ENCODE results near the gene FAM229A. TPM values are rescaled to one million over a fixed set of nuclear protein-coding genes. Genes with fewer than 3 reads are reported as not detected.
"Not testable (repeated sequence)": the region's sequence is repeated elsewhere in the genome, so short reads cannot be mapped to it uniquely, and the experiment has no call there.

Gene FAM229A
- total RNA-seq, 8 experiments from 2014 or later, result 1.1 to 6.7 (median 4.3) TPM

DNA sequence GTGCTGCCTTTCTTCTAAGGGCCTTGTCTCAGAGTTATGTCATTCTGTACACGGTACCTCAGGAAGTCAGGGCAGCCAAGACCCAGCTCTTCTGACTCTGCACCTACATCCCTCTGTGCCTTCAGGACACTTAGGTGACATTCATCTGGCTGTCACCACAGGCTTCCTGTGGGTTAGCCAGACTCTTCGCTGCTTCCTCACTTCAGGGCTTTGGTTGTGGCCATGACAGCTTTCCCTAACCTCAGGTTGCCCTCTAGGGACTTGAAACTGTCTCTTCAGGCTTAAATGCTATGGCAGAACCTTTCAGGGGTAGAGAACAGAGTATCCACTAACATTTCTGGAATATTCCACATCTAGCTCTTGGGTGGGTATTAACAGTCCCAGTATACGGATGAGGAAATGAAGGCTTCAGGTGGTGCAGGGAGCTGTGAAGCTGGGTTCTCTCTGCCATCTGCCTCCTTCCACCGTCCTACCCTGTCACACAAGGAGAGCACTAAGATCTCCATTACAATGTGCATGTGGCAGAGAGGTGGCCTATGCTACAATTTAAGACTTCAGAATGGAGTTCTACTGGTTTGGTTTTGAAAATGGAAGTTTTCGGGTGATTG is 10.0 kb upstream of the FAM229A start:
- H3K4me1 ChIP-seq (replicated peaks in 1 of 2), result no peaks in the 10 kb centered on the region
- 83 to 100% (median 94%) methylated on average over 1 to 5 of the region's 5 CpGs for WGBS, 10 experiments
- in situ Hi-C loops (cut with MboI; ENCODE audit: low pct_unique_long_range_greater_than_20kb in 2 of 9, low sequenced_read_pairs in 9 of 9, unreplicated experiment in 9 of 9), result no loop called here
- no peak overlapping the region for H3K27ac ChIP-seq
- no peak overlapping the region for H3K4me3 ChIP-seq
- peak in 4 of 8 experiments; percentile 8 to 19 (median 12) for ATAC-seq (replicated peaks in 6 of 8)

DNA sequence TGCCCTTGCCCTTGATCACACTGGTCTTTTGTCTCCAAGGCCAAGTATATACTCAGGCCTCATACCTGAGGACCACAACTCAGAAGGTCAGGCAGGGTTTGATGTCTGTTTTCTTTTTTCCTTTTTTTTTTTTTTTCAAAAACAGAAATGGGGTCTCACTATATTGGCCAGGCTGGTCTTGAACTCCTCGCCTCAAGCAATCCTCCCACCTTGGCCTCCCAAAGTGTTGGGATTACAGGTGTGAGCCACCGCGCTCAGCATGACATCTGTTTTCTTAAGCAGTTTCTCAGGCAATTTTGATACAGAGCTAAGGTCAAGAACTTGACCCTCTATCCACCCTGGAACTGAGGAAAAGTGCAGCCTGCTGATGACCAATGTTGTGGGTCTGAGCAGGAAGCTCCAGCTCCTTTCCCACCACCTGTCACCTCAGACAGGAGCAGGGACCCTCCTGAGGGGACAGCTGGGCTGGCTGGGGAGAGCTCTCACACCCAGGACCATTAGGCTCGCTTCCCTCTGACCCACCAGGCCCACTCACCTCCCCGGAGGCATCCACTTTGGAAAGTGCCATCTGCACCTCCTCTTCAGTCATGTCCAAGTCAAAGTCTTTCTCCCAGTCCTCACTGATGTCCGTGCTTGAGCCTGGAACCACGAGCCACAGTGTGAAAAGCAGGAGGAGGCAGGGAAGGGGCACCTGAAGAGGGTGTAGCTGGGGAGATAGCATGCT is 5.8 kb upstream of the FAM229A start:
- no peak for ATAC-seq (replicated peaks in 6 of 8)
- H3K4me3 ChIP-seq, result no peak overlapping the region
- in situ Hi-C loops (cut with MboI; ENCODE audit: low pct_unique_long_range_greater_than_20kb in 2 of 9, low sequenced_read_pairs in 9 of 9, unreplicated experiment in 9 of 9), result no loop called here
- WGBS, 10 experiments, result 70 to 100% (median 94%) methylated on average over 1 to 7 of the region's 7 CpGs; no CpG with 5 or more reads in 2 of the 10 experiments
- no peaks in the 10 kb centered on the region for H3K4me1 ChIP-seq (replicated peaks in 1 of 2)
- no peak overlapping the region for H3K27ac ChIP-seq

DNA sequence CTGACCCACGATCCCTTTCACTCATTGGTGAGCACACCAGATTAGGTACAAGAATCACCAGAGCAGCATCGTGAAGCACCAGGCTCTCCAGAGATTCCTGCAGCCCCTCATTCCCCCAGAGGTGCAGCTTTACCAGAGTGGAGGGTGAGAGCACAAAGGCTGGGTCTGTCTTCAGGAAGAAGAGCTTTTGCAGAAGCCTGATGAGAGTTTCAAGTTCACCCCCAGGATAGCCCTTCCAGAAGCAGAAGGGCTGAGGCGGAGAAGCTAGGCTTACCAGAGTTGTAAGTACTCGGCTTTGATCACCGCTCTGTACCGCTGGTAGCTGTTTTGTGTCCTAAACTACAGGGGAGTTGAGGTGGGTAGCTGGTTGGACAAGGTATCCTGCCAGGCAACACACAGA is 3.2 kb upstream of the FAM229A start:
- no peak overlapping the region for H3K4me3 ChIP-seq
- H3K4me1 ChIP-seq (replicated peaks in 1 of 2), result peaks cover 16 to 18% of the 10 kb centered on the region in 2 donors
- WGBS, 10 experiments, result 85 to 100% (median 98%) methylated on average over 1 to 6 of the region's 6 CpGs; no CpG with 5 or more reads in 3 of the 10 experiments
- in situ Hi-C loops (cut with MboI; ENCODE audit: low pct_unique_long_range_greater_than_20kb in 2 of 9, low sequenced_read_pairs in 9 of 9, unreplicated experiment in 9 of 9), result no loop called here
- no peak for ATAC-seq (replicated peaks in 6 of 8)
- no peak overlapping the region for H3K27ac ChIP-seq

DNA sequence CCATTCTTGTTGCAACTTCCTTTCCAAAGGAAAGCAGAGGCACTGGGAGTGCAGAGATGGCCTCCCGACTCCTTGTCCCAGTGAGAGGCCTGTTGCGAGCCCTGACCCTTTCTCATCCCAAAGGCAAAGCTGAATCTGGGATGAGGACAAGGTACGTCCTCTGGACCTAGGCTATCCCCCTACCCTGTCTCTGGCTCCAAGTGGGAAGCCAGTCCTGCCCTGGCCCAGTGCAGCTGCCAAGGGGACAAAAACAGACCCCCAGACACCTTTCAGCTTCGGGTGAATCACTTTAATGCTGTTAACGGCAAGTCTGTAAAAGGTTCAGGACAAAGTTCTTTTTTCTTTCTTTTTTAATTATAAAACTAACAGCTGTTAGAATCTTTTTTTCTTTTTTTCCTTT is 2.6 kb upstream of the FAM229A start:
- in situ Hi-C loops (cut with MboI; ENCODE audit: low pct_unique_long_range_greater_than_20kb in 2 of 9, low sequenced_read_pairs in 9 of 9, unreplicated experiment in 9 of 9), result no loop called here
- WGBS, 10 experiments, result 71 to 94% (median 89%) methylated on average over 2 to 5 of the region's 5 CpGs; no CpG with 5 or more reads in 1 of the 10 experiments
- ATAC-seq (replicated peaks in 6 of 8), result no peak
- H3K4me1 ChIP-seq (replicated peaks in 1 of 2), result peaks cover 16 to 18% of the 10 kb centered on the region in 2 donors
- H3K27ac ChIP-seq, result no peak overlapping the region
- no peak overlapping the region for H3K4me3 ChIP-seq

DNA sequence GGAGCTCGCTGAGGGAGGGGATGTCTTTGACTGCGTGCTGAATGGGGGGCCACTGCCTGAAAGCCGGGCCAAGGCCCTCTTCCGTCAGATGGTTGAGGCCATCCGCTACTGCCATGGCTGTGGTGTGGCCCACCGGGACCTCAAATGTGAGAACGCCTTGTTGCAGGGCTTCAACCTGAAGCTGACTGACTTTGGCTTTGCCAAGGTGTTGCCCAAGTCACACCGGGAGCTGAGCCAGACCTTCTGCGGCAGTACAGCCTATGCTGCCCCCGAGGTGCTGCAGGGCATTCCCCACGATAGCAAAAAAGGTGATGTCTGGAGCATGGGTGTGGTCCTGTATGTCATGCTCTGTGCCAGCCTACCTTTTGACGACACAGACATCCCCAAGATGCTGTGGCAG is 1.4 kb upstream of the FAM229A start:
- Histone ChIP-seq H3K4me1 (replicated peaks in 1 of 2) (peaks cover 16 to 18% of the 10 kb centered on the region in 2 donors), H3K27ac (no peak overlapping the region), H3K4me3 (no peak overlapping the region)
- WGBS, 10 experiments, result 96 to 100% (median 100%) methylated on average over 2 to 11 of the region's 12 CpGs; no CpG with 5 or more reads in 5 of the 10 experiments
- no peak for ATAC-seq (replicated peaks in 6 of 8)
- in situ Hi-C loops (cut with MboI; ENCODE audit: low pct_unique_long_range_greater_than_20kb in 2 of 9, low sequenced_read_pairs in 9 of 9, unreplicated experiment in 9 of 9), result no loop called here

DNA sequence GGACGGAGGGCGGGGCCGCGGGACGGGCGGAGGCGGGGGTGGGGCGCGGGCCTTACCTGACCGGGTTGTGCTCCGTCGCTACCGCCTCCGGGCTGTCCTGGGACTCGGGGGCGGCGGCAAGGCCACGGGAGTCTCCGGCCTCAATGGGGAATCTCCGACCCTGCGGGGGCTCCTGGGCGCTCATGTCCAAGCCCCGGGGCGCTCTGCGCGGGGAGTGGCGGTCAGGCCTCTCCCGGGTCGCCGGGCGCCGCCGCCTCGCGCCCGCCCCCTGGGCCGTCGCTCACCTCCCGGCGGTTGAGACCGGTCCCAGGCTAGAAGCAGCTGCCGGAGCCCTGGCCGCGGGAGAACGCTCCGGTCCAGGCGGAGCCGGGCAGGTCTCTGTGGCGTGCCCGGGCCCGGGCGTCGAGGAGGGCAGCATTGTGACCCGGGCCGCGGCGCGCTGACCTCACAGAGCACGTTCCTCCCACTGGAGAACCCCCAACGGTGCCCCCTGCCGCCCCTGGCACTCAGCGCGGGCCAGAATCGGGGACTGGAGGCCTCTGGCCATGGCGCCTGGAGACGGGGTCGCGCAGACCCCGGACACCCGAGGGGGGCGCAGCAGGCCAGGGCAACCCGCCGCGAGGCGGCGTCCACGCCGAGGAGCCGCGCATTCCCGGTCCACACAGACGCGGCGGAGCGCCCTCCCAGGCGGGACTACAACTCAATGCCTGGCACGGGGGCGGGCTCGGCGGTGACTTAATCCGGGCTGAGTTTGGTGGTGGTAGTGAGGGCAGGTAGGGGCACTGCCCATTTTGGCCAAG is 411 bp downstream of the FAM229A start:
- WGBS, 10 experiments, result 0 to 25% (median 11%) methylated on average over 3 to 17 of the region's 91 CpGs; no CpG with 5 or more reads in 6 of the 10 experiments
- ATAC-seq (replicated peaks in 6 of 8), result peak; percentile 57 to 78 (median 73)
- peaks cover 28 to 29% of the 10 kb centered on the region in 2 donors for H3K4me1 ChIP-seq (replicated peaks in 1 of 2)
- peak overlapping the region; percentile 7 to 31 (median 25) for H3K4me3 ChIP-seq
- in situ Hi-C loops (cut with MboI; ENCODE audit: low pct_unique_long_range_greater_than_20kb in 2 of 9, low sequenced_read_pairs in 9 of 9, unreplicated experiment in 9 of 9), result no loop called here
- peak overlapping the region; percentile 8 to 62 for H3K27ac ChIP-seq

DNA sequence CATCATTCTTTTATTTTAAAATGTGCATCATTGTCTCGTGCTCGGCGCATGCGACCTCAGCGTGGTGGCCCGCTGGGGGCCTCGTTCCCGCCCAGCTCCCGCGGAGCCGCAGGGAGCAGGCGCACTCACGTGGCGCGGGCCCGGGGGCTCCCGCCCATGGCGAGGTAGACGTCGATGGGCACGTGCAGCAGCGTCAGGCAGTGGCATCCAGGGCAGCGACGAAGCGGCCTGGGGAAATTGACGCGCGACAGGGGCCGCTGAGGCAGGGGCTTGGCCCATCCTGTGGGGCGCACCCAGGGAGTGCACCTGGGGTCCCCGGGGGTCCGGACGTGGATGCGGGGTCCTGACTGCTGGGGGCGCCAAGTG is 994 bp downstream of the FAM229A start:
- Histone ChIP-seq H3K4me3 (peak overlapping the region in 2 of 5 donors; percentile 25 to 31), H3K27ac (no peak overlapping the region), H3K4me1 (replicated peaks in 1 of 2) (peaks cover 28 to 30% of the 10 kb centered on the region in 2 donors)
- ATAC-seq (replicated peaks in 6 of 8), result peak in 5 of 8 experiments; percentile 1 to 33 (median 6)
- in situ Hi-C loops (cut with MboI; ENCODE audit: low pct_unique_long_range_greater_than_20kb in 2 of 9, low sequenced_read_pairs in 9 of 9, unreplicated experiment in 9 of 9), result no loop called here
- WGBS, 10 experiments, result 72 to 86% (median 84%) methylated on average over 1 to 13 of the region's 35 CpGs; no CpG with 5 or more reads in 7 of the 10 experiments

DNA sequence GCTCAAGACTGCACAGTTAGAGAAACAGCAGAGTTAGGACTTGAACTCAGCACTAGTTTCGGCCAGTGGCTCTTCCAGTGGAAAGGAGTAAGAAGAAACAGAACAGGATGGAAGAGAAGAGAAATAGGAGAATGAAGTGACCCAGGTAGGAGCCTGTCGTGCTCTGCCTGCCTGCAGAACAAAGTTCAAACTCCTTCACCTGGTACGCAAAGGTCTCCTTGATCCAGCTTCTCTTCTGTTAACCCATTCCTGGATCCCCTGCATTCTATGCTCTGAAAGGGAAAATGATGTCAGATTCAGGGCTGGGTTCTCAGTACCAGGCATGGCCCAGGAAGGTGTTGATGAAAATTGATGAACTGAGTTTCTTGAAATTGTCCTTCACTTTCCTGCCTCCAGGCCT is 3.9 kb downstream of the FAM229A start:
- Histone ChIP-seq H3K4me3 (no peak overlapping the region), H3K4me1 (replicated peaks in 1 of 2) (peaks cover 28 to 30% of the 10 kb centered on the region in 2 donors), H3K27ac (no peak overlapping the region)
- ATAC-seq (replicated peaks in 6 of 8), result no peak
- 50 to 89% (median 83%) methylated on average over 1 to 3 of the region's 3 CpGs; no CpG with 5 or more reads in 2 of the 10 experiments for WGBS, 10 experiments
- in situ Hi-C loops (cut with MboI; ENCODE audit: low pct_unique_long_range_greater_than_20kb in 2 of 9, low sequenced_read_pairs in 9 of 9, unreplicated experiment in 9 of 9), result no loop called here

DNA sequence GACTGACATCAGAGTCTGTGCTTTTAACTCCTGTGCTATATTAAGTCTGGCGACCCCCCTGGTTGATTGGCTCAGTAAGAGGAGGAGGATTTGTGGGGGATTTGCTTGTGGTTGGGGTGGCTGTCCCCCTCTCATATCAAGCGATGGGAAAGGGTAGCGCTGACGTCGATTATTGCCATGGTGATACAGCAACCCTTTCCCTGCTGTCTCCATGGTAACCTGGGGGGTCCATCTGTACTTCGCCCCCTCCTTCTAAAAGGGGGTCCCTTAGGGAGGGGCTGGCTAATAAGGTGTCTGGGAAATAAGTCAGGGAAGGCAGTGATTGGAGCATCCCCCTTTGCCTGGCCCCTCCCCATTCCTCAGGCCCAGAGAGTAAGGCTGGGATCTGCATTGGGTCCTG is 4.7 kb downstream of the FAM229A start:
- in situ Hi-C loops (cut with MboI; ENCODE audit: low pct_unique_long_range_greater_than_20kb in 2 of 9, low sequenced_read_pairs in 9 of 9, unreplicated experiment in 9 of 9), result no loop called here
- peak in 5 of 8 experiments; percentile 22 to 45 (median 37) for ATAC-seq (replicated peaks in 6 of 8)
- Histone ChIP-seq H3K27ac (no peak overlapping the region), H3K4me1 (replicated peaks in 1 of 2) (peaks cover 30 to 32% of the 10 kb centered on the region in 2 donors), H3K4me3 (no peak overlapping the region)
- WGBS, 10 experiments, result 0 to 100% (median 45%) methylated on average over 1 to 6 of the region's 6 CpGs; no CpG with 5 or more reads in 3 of the 10 experiments

DNA sequence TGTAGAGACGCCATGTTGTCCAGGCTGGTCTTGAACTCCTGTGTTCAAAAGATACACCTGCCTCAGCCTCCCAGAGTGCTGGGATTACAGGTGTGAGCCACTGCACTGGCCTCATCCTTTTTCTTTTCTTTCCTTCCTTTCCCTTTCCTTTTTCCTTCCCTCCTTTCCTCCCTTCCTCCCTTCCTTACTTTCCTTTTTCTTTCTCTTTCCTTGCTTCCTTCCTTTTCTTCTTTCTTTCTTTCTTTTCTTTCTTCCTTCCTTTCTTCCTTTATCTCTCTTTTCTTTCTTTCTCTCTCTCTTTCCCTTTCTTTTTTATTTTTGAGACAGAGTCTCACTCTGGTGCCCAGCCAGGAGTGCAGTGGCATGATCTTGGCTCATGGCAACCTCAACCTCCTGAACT is 5.8 kb downstream of the FAM229A start:
- H3K27ac ChIP-seq, result no peak overlapping the region
- peaks cover 24 to 26% of the 10 kb centered on the region in 2 donors for H3K4me1 ChIP-seq (replicated peaks in 1 of 2)
- WGBS, 10 experiments, result 75 to 100% (median 88%) methylated on average over 1 of the region's 1 CpG; no CpG with 5 or more reads in 3 of the 10 experiments
- no peak overlapping the region for H3K4me3 ChIP-seq
- in situ Hi-C loops (cut with MboI; ENCODE audit: low pct_unique_long_range_greater_than_20kb in 2 of 9, low sequenced_read_pairs in 9 of 9, unreplicated experiment in 9 of 9), result no loop called here
- no peak for ATAC-seq (replicated peaks in 6 of 8)

DNA sequence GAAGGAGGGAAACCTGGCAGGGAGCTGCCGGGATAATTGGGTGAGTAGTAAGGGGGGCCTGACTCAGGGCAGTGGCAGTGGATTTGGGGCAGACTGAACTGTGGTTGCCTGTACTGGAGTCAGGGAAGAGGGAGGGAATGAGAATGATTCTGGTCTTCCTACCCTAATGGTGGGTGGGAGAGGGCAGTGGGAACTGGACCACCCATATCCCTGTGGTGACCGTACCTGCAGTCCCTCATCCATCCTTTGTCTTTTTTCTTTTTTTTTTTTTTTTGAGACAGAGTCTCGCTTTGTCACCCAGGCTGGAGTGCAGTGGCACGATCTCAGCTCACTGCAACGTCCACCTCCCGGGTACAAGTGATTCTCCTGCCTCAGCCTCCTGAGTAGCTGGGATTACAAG is 6.5 kb downstream of the FAM229A start:
- H3K4me3 ChIP-seq; H3K27ac ChIP-seq; ATAC-seq (replicated peaks in 6 of 8); in situ Hi-C loops (cut with MboI; ENCODE audit: low pct_unique_long_range_greater_than_20kb in 2 of 9, low sequenced_read_pairs in 9 of 9, unreplicated experiment in 9 of 9): not testable (repeated sequence)
- 79 to 100% (median 90%) methylated on average over 1 to 6 of the region's 6 CpGs; no CpG with 5 or more reads in 1 of the 10 experiments for WGBS, 10 experiments
- peaks cover 24 to 25% of the 10 kb centered on the region in 2 donors for H3K4me1 ChIP-seq (replicated peaks in 1 of 2)

DNA sequence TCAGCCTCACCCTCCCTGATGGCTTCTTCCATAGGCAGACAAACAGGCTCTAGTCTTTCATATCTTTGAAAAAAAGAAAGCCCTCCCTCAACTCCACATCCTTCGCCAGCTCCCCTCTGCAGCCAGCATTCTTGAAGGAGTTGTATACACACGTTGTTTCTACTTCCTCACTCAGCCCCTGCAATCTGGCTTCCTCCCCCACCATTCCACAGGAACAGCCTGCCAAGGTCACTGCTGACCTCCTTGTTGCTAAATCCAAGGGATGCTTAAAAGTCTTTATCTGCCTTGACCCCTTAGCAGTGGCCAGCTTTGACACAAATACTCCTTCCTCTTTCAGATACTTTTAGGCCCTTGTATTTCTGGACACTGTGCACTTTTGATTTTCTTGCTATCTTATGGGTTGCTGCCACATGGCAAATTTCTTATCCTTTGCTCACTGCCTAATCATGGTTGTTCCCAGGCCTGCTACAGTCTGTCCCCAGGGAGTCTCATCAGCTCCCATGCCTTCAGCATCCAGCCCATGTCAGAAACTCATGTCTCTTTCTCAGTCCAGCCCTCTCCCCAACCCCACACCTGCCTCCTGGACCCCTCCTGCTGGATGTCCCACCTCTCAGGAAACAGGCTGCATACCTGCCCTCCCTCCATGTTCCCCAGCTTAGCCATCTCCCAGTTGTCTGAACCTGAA is 8.3 kb downstream of the FAM229A start:
- H3K4me3 ChIP-seq, result no peak overlapping the region
- ATAC-seq (replicated peaks in 6 of 8), result no peak
- in situ Hi-C loops (cut with MboI; ENCODE audit: low pct_unique_long_range_greater_than_20kb in 2 of 9, low sequenced_read_pairs in 9 of 9, unreplicated experiment in 9 of 9), result no loop called here
- WGBS, 10 experiments, result 38 to 67% (median 60%) methylated on average over 1 to 2 of the region's 2 CpGs; no CpG with 5 or more reads in 2 of the 10 experiments
- peaks cover 27 to 28% of the 10 kb centered on the region in 2 donors for H3K4me1 ChIP-seq (replicated peaks in 1 of 2)
- H3K27ac ChIP-seq, result no peak overlapping the region

Measured in motor neuron (in vitro differentiated cells).